ENCODE data around the gene COBL. TPM values are rescaled to one million over a fixed set of nuclear protein-coding genes. Genes with fewer than 3 reads are reported as not detected.

Gene COBL
- polyA plus RNA-seq, 1 donor (not counting 4 experiments of a cell fraction or from before 2014, with no cell fraction given) = 4.5 TPM

DNA sequence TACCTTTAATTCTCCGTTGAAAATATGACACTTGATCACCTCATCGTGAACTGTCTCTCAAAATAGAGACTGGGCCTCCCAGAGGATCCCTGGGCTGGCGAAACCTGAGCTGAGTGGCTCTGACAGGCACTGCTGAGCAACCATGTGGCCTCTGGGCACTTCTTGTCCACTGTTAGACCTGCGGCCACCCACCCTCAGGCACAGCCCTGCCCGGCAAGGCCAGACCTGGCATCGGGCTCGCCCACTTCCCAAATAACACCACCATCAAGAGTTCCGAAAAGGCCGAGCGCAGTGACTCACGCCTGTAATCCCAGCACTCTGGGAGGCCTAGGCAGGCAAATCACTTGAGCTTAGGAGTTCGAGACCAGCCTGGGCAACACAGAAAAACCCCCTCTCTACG lies 82.5 kb downstream of the COBL start:
- no peaks in the 10 kb centered on the region for H3K36me3 ChIP-seq (ENCODE audit: control insufficient read depth in 2 of 2, extremely low read depth in 1 of 2, insufficient read depth in 2 of 2, low read length in 2 of 2)
- FAIRE-seq (no peak), DNase-seq (ENCODE audit: low read depth, low spot score) (no peak)
- H3K79me2 ChIP-seq (ENCODE audit: control insufficient read depth, insufficient read depth, low read length) = no peaks in the 10 kb centered on the region
- no peaks in the 10 kb centered on the region for H3K4me1 ChIP-seq (ENCODE audit: control insufficient read depth, extremely low read depth, insufficient read depth, low read length)
- TF ChIP-seq EZH2 (IDR thresholded peaks at IDR 0.05; ENCODE audit: low read length) = no peak
- TF ChIP-seq, protein P1, sequence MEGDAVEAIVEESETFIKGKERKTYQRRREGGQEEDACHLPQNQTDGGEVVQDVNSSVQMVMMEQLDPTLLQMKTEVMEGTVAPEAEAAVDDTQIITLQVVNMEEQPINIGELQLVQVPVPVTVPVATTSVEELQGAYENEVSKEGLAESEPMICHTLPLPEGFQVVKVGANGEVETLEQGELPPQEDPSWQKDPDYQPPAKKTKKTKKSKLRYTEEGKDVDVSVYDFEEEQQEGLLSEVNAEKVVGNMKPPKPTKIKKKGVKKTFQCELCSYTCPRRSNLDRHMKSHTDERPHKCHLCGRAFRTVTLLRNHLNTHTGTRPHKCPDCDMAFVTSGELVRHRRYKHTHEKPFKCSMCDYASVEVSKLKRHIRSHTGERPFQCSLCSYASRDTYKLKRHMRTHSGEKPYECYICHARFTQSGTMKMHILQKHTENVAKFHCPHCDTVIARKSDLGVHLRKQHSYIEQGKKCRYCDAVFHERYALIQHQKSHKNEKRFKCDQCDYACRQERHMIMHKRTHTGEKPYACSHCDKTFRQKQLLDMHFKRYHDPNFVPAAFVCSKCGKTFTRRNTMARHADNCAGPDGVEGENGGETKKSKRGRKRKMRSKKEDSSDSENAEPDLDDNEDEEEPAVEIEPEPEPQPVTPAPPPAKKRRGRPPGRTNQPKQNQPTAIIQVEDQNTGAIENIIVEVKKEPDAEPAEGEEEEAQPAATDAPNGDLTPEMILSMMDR (optimal IDR thresholded peaks at IDR 0.05 in 1 of 3, IDR thresholded peaks at IDR 0.05 in 1 of 3, conservative IDR thresholded peaks at IDR 0.05 in 1 of 3; ENCODE audit: extremely low read depth in 1 of 3, insufficient read depth in 2 of 3, low read length in 3 of 3) = no peak
- H3K9ac ChIP-seq (ENCODE audit: control insufficient read depth, extremely low read depth, insufficient read depth, low read length) = no peak overlapping the region
- H3K9me1 ChIP-seq (ENCODE audit: control insufficient read depth, extremely low read depth, insufficient read depth, low read length) = no peaks in the 10 kb centered on the region
- H3K27ac ChIP-seq (ENCODE audit: control insufficient read depth, insufficient read depth, low read length) = no peak overlapping the region
- peaks cover 7% of the 10 kb centered on the region for H3K27me3 ChIP-seq (ENCODE audit: control insufficient read depth, extremely low read depth, insufficient read depth, low read length)
- no peak overlapping the region for H3K4me3 ChIP-seq (ENCODE audit: control insufficient read depth in 2 of 3, extremely low read depth in 1 of 3, insufficient read depth in 2 of 3, low read depth in 1 of 3, low read length in 3 of 3)
- H2AFZ ChIP-seq (ENCODE audit: control insufficient read depth, low read length) = no peak overlapping the region
- no peak overlapping the region for H3K4me2 ChIP-seq (ENCODE audit: control insufficient read depth, extremely low read depth, insufficient read depth, low read depth, low read length)
- dilution Hi-C loops (cut with MboI; ENCODE audit: extremely low pct_ligation_motif_present, low sequenced_read_pairs) = no loop called here
- no peaks in the 10 kb centered on the region for H4K20me1 ChIP-seq (ENCODE audit: control insufficient read depth, extremely low read depth, insufficient read depth, low read length)
- no peaks in the 10 kb centered on the region for H3K9me3 ChIP-seq (ENCODE audit: control insufficient read depth, low read depth, low read length)

DNA sequence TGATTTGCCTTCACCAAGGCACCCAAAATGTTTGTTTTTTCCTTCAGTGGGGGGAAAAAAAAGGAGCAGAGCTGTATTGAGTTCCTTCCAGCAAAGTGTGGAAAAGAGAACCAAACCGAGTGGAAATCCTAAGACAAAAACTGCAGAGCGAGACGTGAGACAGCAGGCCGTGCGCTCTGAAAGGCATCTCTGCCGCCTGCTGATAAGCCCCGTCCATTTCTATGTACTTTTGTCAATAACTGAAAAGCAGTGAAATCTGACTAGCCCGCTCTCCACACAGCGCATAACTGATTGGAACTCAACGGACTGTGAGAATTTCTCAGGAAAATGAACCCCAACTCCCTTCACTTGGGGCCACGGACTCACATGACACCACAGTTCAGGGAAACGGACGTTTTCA lies 83.2 kb downstream of the COBL start:
- Histone ChIP-seq H3K36me3 (ENCODE audit: control insufficient read depth in 2 of 2, extremely low read depth in 1 of 2, insufficient read depth in 2 of 2, low read length in 2 of 2) (no peaks in the 10 kb centered on the region), H3K9me3 (ENCODE audit: control insufficient read depth, low read depth, low read length) (no peaks in the 10 kb centered on the region), H4K20me1 (ENCODE audit: control insufficient read depth, extremely low read depth, insufficient read depth, low read length) (no peaks in the 10 kb centered on the region), H3K9me1 (ENCODE audit: control insufficient read depth, extremely low read depth, insufficient read depth, low read length) (no peaks in the 10 kb centered on the region), H3K4me3 (ENCODE audit: control insufficient read depth in 2 of 3, extremely low read depth in 1 of 3, insufficient read depth in 2 of 3, low read depth in 1 of 3, low read length in 3 of 3) (no peak overlapping the region), H3K27me3 (ENCODE audit: control insufficient read depth, extremely low read depth, insufficient read depth, low read length) (peaks cover 9% of the 10 kb centered on the region), H3K79me2 (ENCODE audit: control insufficient read depth, insufficient read depth, low read length) (no peaks in the 10 kb centered on the region), H2AFZ (ENCODE audit: control insufficient read depth, low read length) (no peak overlapping the region), H3K27ac (ENCODE audit: control insufficient read depth, insufficient read depth, low read length) (no peak overlapping the region), H3K9ac (ENCODE audit: control insufficient read depth, extremely low read depth, insufficient read depth, low read length) (no peak overlapping the region), H3K4me1 (ENCODE audit: control insufficient read depth, extremely low read depth, insufficient read depth, low read length) (no peaks in the 10 kb centered on the region), H3K4me2 (ENCODE audit: control insufficient read depth, extremely low read depth, insufficient read depth, low read depth, low read length) (no peak overlapping the region)
- no peak for DNase-seq (ENCODE audit: low read depth, low spot score)
- TF ChIP-seq, protein P1 (optimal IDR thresholded peaks at IDR 0.05 in 1 of 3, IDR thresholded peaks at IDR 0.05 in 1 of 3, conservative IDR thresholded peaks at IDR 0.05 in 1 of 3; ENCODE audit: extremely low read depth in 1 of 3, insufficient read depth in 2 of 3, low read length in 3 of 3) = no peak
- no peak for TF ChIP-seq EZH2 (IDR thresholded peaks at IDR 0.05; ENCODE audit: low read length)
- FAIRE-seq = no peak
- dilution Hi-C loops (cut with MboI; ENCODE audit: extremely low pct_ligation_motif_present, low sequenced_read_pairs) = no loop called here
